Measurements from ENCODE around the gene DDI2. TPM values are rescaled to one million over a fixed set of nuclear protein-coding genes. Genes with fewer than 3 reads are reported as not detected.
"Not testable (repeated sequence)": the region's sequence is repeated elsewhere in the genome, so short reads cannot be mapped to it uniquely, and the experiment has no call there.

DDI2 gene
- total RNA-seq, 1 experiment from 2014 or later = 27.0 TPM

DNA sequence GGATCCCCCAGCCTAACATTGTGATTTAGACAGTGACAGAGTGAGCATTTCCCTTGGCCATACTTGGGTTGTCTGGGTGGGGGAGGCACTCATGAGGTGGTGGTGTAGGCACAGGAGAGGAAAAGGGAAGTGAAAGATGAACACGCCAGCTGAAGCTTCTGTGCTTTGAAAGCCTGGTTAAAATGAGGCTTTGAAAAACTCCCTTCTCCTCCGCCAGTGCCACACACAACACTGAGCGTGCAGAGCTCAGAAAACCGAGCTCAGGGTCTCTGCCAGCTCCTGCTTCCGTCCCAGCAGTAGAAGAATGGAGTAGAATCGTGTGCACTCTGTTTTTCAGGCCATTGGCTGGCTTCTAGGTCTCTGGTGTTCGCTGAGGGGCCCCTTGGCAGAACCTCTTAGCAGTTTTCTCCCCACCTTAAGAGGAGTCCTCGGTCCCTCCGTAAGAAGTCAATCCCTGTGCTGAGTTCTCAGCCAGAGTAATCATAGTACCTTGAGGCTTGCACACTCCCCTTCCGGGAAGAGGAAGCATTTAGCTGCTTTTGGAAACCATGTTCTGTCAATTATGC lies 79.8 kb downstream of the DDI2 start:
- H3K4me1 Mint-ChIP-seq (ENCODE audit: low read depth, unreplicated experiment) = no peaks in the 10 kb centered on the region
- no peaks in the 10 kb centered on the region for H3K9me3 Mint-ChIP-seq (ENCODE audit: low read depth, unreplicated experiment)
- DNase-seq = no peak
- no TSS peak for BruUV-seq (replicated peaks)
- no peaks in the 10 kb centered on the region for H3K36me3 Mint-ChIP-seq (ENCODE audit: insufficient read depth, unreplicated experiment)
- TF ChIP-seq, protein P1, sequence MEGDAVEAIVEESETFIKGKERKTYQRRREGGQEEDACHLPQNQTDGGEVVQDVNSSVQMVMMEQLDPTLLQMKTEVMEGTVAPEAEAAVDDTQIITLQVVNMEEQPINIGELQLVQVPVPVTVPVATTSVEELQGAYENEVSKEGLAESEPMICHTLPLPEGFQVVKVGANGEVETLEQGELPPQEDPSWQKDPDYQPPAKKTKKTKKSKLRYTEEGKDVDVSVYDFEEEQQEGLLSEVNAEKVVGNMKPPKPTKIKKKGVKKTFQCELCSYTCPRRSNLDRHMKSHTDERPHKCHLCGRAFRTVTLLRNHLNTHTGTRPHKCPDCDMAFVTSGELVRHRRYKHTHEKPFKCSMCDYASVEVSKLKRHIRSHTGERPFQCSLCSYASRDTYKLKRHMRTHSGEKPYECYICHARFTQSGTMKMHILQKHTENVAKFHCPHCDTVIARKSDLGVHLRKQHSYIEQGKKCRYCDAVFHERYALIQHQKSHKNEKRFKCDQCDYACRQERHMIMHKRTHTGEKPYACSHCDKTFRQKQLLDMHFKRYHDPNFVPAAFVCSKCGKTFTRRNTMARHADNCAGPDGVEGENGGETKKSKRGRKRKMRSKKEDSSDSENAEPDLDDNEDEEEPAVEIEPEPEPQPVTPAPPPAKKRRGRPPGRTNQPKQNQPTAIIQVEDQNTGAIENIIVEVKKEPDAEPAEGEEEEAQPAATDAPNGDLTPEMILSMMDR (IDR thresholded peaks at IDR 0.05; ENCODE audit: unreplicated experiment) = no peak
- intact Hi-C loops (cut with micrococcal nuclease; ENCODE audit: unreplicated experiment) = no loop called here
- H3K27ac Mint-ChIP-seq (ENCODE audit: unreplicated experiment) = no peak overlapping the region
- CTCF ChIA-PET = interaction anchor here (1.3 kb wide), 1 partner anchor 38 kb away, joined by 11 read pairs; no protein-coding TSS in a partner anchor
- no peak overlapping the region for H3K4me3 Mint-ChIP-seq (ENCODE audit: low read depth, unreplicated experiment)
- no peaks in the 10 kb centered on the region for H3K27me3 Mint-ChIP-seq (ENCODE audit: unreplicated experiment)

DNA sequence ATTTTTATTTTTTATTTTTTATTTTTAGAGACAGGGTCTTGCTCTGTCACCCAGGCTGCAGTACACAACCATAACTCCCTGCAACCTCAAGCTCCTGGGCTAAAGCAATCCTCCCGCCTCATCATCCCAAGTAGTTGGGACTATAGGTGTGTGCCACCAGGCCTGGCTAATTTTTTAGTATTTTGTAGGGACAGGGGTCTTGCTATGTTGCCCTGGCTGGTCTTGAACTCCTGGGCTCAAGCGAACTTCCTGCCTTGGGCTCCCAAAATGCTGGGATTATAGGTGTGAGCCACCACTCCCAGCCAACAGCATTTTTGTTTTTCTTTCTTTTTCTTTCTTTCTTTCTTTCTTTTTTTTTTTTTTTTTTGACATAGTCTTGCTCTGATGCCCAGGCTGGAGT lies 80.9 kb downstream of the DDI2 start:
- TF ChIP-seq, protein P1 (IDR thresholded peaks at IDR 0.05; ENCODE audit: unreplicated experiment) = no peak
- CTCF ChIA-PET = no interaction called here
- no peak for DNase-seq
- H3K27ac Mint-ChIP-seq (ENCODE audit: unreplicated experiment) = no peak overlapping the region
- BruUV-seq (replicated peaks) = no TSS peak
- intact Hi-C loops (cut with micrococcal nuclease; ENCODE audit: unreplicated experiment) = no loop called here
- no peaks in the 10 kb centered on the region for H3K36me3 Mint-ChIP-seq (ENCODE audit: insufficient read depth, unreplicated experiment)
- no peaks in the 10 kb centered on the region for H3K9me3 Mint-ChIP-seq (ENCODE audit: low read depth, unreplicated experiment)
- no peaks in the 10 kb centered on the region for H3K27me3 Mint-ChIP-seq (ENCODE audit: unreplicated experiment)
- no peak overlapping the region for H3K4me3 Mint-ChIP-seq (ENCODE audit: low read depth, unreplicated experiment)
- H3K4me1 Mint-ChIP-seq (ENCODE audit: low read depth, unreplicated experiment) = peaks cover 4% of the 10 kb centered on the region

DNA sequence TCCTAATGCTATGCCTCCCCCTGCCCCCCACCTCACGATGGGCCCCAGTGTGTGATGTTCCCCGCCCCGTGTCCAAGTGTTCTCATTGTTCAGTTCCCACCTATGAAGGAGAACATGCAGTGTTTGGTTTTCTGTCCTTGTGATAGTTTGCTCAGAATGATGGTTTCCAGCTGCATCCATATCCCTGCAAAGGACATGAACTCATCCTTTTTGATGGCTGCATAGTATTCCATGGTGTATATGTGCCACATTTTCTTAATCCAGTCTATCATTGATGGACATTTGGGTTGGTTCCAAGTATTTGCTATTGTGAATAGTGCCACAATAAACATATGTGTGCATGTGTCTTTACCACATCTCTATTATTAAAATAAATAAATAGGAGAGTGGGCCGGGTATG lies 82.1 kb downstream of the DDI2 start:
- CTCF ChIA-PET; H3K4me3 Mint-ChIP-seq (ENCODE audit: low read depth, unreplicated experiment); BruUV-seq (replicated peaks); H3K9me3 Mint-ChIP-seq (ENCODE audit: low read depth, unreplicated experiment); intact Hi-C loops (cut with micrococcal nuclease; ENCODE audit: unreplicated experiment); DNase-seq; H3K27me3 Mint-ChIP-seq (ENCODE audit: unreplicated experiment); H3K27ac Mint-ChIP-seq (ENCODE audit: unreplicated experiment); H3K36me3 Mint-ChIP-seq (ENCODE audit: insufficient read depth, unreplicated experiment): not testable (repeated sequence)
- peaks cover 11% of the 10 kb centered on the region for H3K4me1 Mint-ChIP-seq (ENCODE audit: low read depth, unreplicated experiment)

DNA sequence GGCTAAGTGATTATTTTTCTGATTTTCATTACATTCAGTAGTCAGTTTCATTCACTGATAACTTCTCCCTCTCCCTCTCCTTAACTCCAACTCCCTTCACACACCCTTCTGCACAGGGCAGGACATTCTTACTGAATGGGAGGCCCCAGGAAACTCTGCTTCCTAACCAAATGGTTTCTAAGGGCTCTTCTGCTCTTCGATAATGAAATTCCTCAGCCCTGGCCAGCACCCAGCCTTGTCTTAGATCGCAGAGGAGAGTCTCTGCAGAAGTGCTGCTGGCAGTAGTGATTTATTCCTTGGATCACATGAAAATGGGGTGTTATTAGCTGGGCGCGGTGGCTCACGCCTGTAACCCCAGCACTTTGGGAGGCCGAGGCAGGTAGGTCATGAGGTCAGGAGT lies 83.2 kb downstream of the DDI2 start:
- no peaks in the 10 kb centered on the region for H3K9me3 Mint-ChIP-seq (ENCODE audit: low read depth, unreplicated experiment)
- H3K27ac Mint-ChIP-seq (ENCODE audit: unreplicated experiment) = no peak overlapping the region
- CTCF ChIA-PET = no interaction called here
- H3K4me1 Mint-ChIP-seq (ENCODE audit: low read depth, unreplicated experiment) = peaks cover 11% of the 10 kb centered on the region
- no peaks in the 10 kb centered on the region for H3K36me3 Mint-ChIP-seq (ENCODE audit: insufficient read depth, unreplicated experiment)
- DNase-seq = no peak
- no peak overlapping the region for H3K4me3 Mint-ChIP-seq (ENCODE audit: low read depth, unreplicated experiment)
- TF ChIP-seq, protein P1 (IDR thresholded peaks at IDR 0.05; ENCODE audit: unreplicated experiment) = no peak
- BruUV-seq (replicated peaks) = no TSS peak
- H3K27me3 Mint-ChIP-seq (ENCODE audit: unreplicated experiment) = no peaks in the 10 kb centered on the region
- intact Hi-C loops (cut with micrococcal nuclease; ENCODE audit: unreplicated experiment) = no loop called here

DNA sequence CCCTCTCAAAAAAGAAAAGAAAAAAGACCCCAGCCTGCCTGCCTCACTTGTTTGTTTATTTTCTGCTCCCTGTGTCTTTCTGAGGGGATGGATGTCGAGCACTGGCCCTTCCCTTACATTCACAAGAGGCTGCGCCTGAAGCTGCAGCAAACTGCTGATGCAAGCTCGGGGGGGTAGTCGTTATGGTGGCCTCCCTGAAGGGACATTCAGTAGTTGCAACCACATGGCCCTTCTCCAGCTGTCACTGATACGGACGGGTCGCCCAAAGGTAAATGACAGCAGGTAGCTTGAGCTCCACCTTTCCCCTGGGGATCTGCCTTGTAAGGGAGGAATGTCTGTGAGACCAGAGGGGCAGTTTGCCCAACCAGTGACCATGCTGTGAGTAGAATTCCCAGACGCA lies 84.5 kb downstream of the DDI2 start:
- intact Hi-C loops (cut with micrococcal nuclease; ENCODE audit: unreplicated experiment) = no loop called here
- no peaks in the 10 kb centered on the region for H3K36me3 Mint-ChIP-seq (ENCODE audit: insufficient read depth, unreplicated experiment)
- CTCF ChIA-PET = no interaction called here

More for the DNA sequence above, 84.5 kb downstream of the DDI2 start:
- Mint-ChIP-seq H3K4me3 (ENCODE audit: low read depth, unreplicated experiment) (no peak overlapping the region), H3K9me3 (ENCODE audit: low read depth, unreplicated experiment) (no peaks in the 10 kb centered on the region), H3K27ac (ENCODE audit: unreplicated experiment) (no peak overlapping the region), H3K27me3 (ENCODE audit: unreplicated experiment) (no peaks in the 10 kb centered on the region), H3K4me1 (ENCODE audit: low read depth, unreplicated experiment) (peaks cover 11% of the 10 kb centered on the region)
- TF ChIP-seq, protein P1 (IDR thresholded peaks at IDR 0.05; ENCODE audit: unreplicated experiment) = no peak
- no TSS peak for BruUV-seq (replicated peaks)
- DNase-seq = no peak

Data from Calu3 (cell line).